ENCODE data around the gene RAB11FIP4.

Gene RAB11FIP4

DNA sequence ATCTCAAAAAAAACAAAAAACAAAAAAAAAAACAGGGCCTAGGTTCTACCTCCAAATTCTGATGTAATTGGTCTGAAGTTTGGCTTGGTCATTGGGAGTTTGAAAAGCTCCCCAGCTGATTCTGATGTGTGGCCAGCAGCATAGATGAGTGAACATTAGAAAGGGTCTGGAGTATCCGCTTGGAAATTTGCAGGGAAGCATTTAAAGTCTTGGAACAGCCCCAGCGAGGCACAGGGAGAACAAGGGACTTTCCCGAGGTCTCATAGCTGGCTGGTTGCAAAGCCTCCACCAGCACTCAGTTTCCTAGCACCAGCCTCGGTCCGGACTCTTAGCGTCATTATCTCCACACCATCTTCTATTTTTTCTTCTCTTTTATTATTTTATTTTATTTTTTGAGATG, 70.8 kb downstream of the RAB11FIP4 start:
- H3K36me3 ChIP-seq, result no peaks in the 10 kb centered on the region

DNA sequence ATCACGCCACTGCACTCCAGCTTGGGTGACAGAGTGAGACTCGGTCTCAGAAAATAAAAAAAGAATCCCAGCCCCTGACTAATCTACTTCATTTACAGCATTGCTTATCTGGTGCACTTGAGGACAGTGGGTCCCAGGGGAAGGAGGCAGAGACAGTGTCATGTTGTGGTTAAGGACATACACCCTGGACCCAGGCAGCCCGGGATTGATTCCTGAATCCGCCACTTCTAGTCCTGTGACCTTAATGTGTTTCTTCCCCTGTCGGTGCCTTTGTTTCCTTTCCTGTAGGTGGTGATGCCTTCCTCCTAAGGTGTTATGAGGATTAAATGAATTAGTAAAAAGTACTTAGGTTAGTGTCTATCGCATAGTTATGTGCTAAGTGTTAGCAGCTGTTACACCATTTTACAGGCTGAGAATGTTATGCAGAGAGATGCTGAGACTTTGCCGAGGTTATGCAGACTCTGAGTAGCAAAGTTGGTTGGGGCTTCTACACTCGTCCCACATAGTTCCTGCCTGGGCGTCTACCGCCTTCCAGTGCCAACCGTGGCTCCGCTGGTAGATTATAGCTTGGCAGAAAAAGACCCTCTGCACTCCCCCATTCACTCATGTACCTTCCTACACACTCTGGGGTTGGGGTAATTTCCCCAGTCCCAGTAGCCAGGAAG, 74.8 kb downstream of the RAB11FIP4 start:
- Histone ChIP-seq H3K27me3 (no peaks in the 10 kb centered on the region), H3K9me3 (no peaks in the 10 kb centered on the region), H3K36me3 (no peaks in the 10 kb centered on the region), H3K4me3 (ENCODE audit: low read depth in 1 of 2, low read length in 1 of 2) (no peak overlapping the region), H3K27ac (no peak overlapping the region), H3K4me1 (ENCODE audit: control insufficient read depth in 1 of 2, insufficient read depth in 1 of 2, low read depth in 1 of 2, low read length in 1 of 2) (no peaks in the 10 kb centered on the region)
- TF ChIP-seq, protein P1, sequence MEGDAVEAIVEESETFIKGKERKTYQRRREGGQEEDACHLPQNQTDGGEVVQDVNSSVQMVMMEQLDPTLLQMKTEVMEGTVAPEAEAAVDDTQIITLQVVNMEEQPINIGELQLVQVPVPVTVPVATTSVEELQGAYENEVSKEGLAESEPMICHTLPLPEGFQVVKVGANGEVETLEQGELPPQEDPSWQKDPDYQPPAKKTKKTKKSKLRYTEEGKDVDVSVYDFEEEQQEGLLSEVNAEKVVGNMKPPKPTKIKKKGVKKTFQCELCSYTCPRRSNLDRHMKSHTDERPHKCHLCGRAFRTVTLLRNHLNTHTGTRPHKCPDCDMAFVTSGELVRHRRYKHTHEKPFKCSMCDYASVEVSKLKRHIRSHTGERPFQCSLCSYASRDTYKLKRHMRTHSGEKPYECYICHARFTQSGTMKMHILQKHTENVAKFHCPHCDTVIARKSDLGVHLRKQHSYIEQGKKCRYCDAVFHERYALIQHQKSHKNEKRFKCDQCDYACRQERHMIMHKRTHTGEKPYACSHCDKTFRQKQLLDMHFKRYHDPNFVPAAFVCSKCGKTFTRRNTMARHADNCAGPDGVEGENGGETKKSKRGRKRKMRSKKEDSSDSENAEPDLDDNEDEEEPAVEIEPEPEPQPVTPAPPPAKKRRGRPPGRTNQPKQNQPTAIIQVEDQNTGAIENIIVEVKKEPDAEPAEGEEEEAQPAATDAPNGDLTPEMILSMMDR (IDR thresholded peaks at IDR 0.05), result no peak

More for the DNA sequence above, 70.8 kb downstream of the RAB11FIP4 start:
- Histone ChIP-seq H3K4me1 (ENCODE audit: control insufficient read depth in 1 of 2, insufficient read depth in 1 of 2, low read depth in 1 of 2, low read length in 1 of 2) (no peaks in the 10 kb centered on the region), H3K27ac (no peak overlapping the region), H3K9me3 (no peaks in the 10 kb centered on the region), H3K4me3 (ENCODE audit: low read depth in 1 of 2, low read length in 1 of 2) (no peak overlapping the region), H3K27me3 (peaks cover 7% of the 10 kb centered on the region)
- TF ChIP-seq, protein P1 (IDR thresholded peaks at IDR 0.05), result no peak

DNA sequence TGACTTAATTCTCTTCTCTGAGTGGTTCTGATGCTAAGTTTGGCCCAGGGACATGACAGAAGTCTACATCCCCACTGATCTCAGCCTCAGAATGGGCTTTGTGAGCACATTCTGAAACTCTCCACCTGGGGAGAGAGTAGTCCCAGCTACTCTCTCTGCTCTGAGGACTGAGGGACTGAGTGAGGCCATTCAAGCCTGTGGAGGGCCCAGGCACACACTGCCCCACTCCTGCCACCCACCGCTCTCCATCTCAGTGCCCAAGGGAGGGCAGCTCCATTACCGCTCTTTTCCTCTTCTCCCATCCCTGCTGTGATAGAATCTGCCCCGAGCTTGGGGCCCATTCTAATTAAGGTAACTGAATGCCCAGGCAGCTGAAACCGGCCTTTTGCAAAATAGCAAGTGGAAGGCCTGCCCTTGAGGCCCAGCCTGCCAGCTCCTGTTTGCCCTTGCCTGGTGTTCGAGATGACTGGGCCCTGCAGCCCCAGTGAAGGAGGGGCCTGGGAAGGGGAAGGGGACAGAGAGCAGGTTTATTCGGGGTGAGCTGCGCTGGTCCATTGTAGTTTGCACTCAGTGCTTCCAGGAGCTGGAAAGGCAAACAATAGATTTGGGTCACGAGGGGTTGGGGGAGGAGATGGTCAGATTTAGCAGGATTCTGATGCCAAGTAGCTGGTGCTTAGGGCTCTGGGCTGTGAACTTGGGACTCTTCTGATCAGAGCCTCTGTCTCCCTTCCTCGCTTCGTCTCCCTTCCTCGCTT, 76.2 kb downstream of the RAB11FIP4 start:
- Histone ChIP-seq H3K4me3 (ENCODE audit: low read depth in 1 of 2, low read length in 1 of 2) (no peak overlapping the region), H3K9me3 (no peaks in the 10 kb centered on the region), H3K36me3 (no peaks in the 10 kb centered on the region), H3K27me3 (peaks cover 8% of the 10 kb centered on the region), H3K27ac (no peak overlapping the region), H3K4me1 (ENCODE audit: control insufficient read depth in 1 of 2, insufficient read depth in 1 of 2, low read depth in 1 of 2, low read length in 1 of 2) (no peaks in the 10 kb centered on the region)
- TF ChIP-seq, protein P1 (IDR thresholded peaks at IDR 0.05), result no peak

DNA sequence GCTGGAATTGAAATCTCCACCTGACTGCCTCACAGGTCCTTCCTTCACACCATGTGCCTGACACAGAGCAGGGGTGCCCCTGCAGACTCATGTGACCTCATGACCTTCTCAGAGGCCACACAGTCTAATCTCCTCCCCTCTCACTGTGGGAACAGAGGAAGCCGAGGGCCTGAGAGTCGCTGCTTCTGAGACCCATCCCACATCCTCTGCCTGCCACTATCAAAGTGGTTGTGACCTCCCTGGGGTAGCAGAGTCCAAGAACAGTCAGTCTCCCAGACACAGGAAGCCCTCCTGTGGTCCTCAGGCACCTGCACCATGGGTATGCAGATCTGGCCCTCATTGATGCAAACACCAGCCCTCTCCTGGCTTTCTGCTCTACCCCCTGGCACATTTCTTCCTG, 78.5 kb downstream of the RAB11FIP4 start:
- no peaks in the 10 kb centered on the region for H3K4me1 ChIP-seq (ENCODE audit: control insufficient read depth in 1 of 2, insufficient read depth in 1 of 2, low read depth in 1 of 2, low read length in 1 of 2)
- H3K27me3 ChIP-seq, result peaks cover 22% of the 10 kb centered on the region
- no peak overlapping the region for H3K4me3 ChIP-seq (ENCODE audit: low read depth in 1 of 2, low read length in 1 of 2)
- no peaks in the 10 kb centered on the region for H3K9me3 ChIP-seq
- no peak overlapping the region for H3K27ac ChIP-seq
- H3K36me3 ChIP-seq, result no peaks in the 10 kb centered on the region
- TF ChIP-seq, protein P1 (IDR thresholded peaks at IDR 0.05), result no peak

DNA sequence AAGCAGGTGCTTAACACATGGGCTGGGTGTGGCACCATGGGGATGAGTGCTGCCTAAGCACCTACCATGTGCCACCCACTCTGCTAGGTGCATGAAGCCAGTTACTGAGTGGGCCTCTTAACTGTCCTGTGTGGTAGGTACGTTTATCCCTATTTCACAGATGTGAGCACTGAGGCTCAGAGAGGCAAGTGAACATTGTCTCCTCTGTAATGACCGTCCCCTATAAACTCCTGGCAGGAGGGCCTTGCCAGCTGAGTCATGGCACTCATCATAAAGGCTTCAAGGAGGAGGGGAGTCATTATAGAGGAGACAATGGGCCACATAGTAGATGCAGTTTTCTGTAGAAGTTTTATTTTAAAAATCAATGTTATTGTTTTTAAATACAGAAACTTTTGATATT, 79.1 kb downstream of the RAB11FIP4 start:
- H3K9me3 ChIP-seq, result no peaks in the 10 kb centered on the region
- TF ChIP-seq, protein P1 (IDR thresholded peaks at IDR 0.05), result no peak
- no peak overlapping the region for H3K4me3 ChIP-seq (ENCODE audit: low read depth in 1 of 2, low read length in 1 of 2)
- H3K27me3 ChIP-seq, result peaks cover 22% of the 10 kb centered on the region
- H3K36me3 ChIP-seq, result no peaks in the 10 kb centered on the region
- no peaks in the 10 kb centered on the region for H3K4me1 ChIP-seq (ENCODE audit: control insufficient read depth in 1 of 2, insufficient read depth in 1 of 2, low read depth in 1 of 2, low read length in 1 of 2)
- no peak overlapping the region for H3K27ac ChIP-seq

All from neutrophil (primary cell).